AG20443 (cell line): Measurements from ENCODE around the gene MACC1.

Experiments used
- DNase-seq: peaks from one replicate; pipeline ENCODE4 v3.0.0; 2012; ENCODE audit warnings: low spot score, mixed read lengths

The MACC1 gene

GRCh38 chr7:20173828-20174227 is 43.4 kb downstream of the MACC1 start:
- DNase-seq: no peak

DNA sequence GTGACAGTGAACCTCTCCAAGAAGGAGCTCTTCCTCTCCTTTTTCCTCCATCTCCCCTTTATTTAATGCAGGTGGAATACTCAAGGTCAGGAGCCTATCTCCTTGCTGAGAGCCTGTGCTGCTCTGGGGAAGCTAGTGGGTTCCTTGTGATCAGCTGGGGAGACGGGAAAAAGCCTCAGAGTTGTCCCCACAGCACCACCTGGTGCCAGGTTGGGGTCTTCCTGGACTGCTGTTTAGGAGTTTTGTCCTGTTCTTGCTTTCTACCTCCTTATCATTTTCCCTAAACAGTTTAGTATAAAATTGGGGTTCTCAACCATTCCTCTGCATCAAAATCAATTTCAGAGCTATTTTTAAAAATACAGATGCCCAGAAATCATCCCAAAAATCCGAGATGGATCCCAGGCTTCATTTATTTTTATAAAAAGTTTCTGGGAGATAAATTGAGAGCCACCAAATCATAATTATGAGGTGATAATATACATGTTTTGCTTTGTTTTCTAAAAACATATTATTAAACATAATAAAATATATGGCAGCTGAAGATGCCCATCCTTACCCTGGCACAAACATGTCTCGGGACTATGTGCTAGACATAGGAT is 44.3 kb downstream of the MACC1 start:
- peak; percentile 61 for DNase-seq

DNA sequence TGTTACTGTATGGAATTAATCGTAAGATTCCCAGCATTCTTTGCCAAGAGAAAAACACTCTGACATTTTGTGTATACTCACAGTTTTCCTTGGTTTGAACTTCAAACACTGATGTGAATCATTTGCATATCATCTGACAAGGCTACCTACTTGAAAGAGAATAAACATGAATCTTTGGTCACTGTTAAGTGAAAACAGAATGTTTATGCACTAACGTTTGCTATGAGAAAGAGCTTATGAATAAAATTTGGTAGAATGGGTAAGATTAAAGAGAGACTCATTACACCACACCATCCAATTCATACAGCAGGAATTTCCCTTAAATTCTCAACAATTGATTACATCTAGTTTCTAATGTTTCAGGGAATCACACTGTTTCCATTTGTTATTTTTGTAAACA is 46.6 kb downstream of the MACC1 start:
- peak; percentile 17 for DNase-seq

DNA sequence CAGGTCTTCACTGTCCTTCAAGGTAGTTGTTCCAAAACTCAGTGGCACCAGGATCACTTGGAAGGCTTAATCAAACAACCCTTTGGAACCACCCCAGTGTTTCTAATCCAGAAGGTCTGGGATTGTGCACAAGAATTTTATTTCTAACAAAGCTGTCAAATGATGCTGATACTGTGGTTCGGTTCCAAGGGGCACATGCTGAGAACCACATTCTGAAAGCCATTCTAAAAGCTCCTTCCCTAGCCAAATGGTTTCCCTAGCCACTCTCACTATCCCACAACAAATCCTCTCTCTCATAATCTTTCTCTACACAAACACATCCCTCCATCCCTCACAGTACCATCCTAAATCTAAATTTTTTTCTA is 52.1 kb downstream of the MACC1 start:
- DNase-seq: peak; percentile 19

GRCh38 chr7:20164425-20165145 is 52.6 kb downstream of the MACC1 start:
- DNase-seq: peak; percentile 42

DNA sequence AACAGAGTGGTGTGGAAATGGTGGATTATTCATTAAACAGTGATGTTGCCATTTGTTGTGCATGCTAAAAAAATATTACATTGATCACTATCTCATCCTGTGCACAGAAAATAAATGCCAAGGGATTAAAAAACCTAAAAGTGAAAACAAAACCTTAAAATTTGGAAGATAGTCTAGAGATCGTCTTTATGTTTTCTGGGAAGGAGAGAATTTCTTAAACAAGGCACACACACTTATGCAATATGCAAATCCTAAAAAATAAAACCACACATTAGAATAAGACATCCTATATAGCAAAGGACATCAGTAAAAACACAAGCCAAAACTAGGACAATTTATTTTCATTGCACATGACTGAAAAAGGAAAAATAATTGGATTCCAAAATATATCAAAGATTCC is 54.5 kb downstream of the MACC1 start:
- DNase-seq: no peak

GRCh38 chr7:20159226-20159747 is 57.9 kb downstream of the MACC1 start:
- no peak for DNase-seq

- DNase-seq: no peak
Observed at GRCh38 chr7:20158684-20159083, 58.5 kb downstream of the MACC1 start.

DNA sequence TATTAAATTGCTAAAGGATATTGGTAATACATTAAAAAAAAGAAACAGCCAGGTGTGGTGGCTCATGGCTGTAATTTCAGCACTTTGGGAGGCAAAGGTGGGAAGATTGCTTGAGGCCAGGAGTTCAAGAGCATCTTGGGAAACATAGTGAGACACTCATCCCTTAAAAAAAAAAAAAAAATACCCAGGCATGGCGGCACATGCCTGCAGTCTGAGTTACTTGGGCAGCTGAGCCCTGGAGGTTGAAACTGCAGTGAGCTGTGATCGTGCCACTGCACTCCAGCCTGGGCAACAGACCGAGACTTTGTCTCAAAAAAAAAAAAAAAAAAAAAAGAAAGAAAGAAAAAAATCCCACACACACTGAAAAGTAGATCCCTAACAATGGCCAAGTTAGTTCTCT is 59.7 kb downstream of the MACC1 start:
- no peak for DNase-seq

- DNase-seq: peak; percentile 17
Observed at GRCh38 chr7:20153999-20154398, 63.2 kb downstream of the MACC1 start.

DNA sequence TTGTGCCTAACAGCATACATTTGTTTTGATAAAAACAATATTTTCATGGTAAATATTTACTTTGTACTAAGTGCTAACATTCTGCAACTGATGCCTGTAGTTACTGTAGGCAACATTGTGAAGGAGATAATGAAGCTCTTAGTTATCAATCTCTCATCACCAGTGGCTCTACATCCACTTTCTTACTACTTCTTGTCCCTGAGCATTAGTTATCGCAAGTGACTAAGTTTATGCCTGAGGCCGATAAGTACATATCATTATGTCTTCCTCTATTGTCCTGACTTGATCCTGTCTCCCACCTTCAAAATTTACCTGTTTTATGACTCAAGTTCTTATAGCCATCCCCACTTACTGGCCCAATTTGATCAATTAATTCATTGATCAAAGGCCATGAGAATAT is 63.6 kb downstream of the MACC1 start:
- DNase-seq: no peak

DNA sequence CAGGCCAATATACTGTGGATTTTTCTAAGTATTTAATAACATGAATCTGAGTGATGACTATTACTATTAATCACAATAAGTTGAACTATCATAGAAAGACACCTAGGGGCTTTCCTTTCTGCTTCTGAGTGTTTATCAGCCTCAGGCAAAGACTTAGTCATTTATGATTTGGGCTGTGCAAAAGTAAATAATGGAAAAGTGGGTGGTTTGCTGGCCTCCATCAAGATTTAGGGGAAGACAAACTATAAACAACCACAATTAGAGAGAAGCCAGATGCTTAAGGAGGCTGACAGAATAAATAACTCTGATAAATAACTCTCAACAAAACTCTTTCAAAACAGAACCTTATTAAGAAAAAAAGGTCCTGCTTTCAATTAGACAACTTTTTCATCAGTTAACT is 64.7 kb downstream of the MACC1 start:
- no peak for DNase-seq

- no peak for DNase-seq
Observed at GRCh38 chr7:20151708-20152456, 65.3 kb downstream of the MACC1 start.

DNA sequence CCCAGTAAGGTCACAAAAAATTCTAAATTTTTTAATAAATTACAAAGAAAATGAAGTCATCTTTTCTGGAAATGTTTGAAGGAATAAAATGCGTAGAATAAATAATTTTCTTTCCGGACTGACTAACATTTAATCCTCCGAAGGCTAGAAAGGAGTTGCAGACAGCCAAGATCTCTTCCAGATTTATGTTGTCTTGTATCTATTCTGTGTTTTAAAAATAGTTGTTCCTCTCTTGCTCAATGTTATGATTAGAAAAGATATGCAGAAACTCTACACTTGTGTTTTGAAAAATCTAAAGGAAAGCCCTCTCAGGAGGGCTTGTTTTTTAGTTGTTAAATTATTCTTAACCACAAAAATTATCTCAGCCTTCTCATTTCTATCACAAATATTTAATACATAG is 70.7 kb downstream of the MACC1 start:
- no peak for DNase-seq

DNA sequence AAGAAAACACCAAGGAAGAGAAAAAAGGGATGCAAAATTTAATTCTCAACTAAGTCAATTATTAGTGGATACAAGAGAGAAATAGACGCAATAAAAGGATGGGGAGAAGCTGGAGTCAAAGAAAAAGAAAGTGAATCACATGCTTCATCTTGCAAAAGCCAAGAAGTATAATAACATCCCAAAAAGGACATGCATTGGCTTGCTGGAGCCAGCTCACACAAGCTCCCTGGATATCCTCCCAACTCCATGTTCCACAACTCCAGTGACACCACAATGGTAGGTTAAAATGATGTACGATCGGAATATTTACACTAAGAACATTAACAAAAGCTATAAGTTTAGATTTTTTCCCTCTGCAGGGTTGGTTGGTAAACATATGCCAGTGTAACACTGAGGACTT is 72.4 kb downstream of the MACC1 start:
- DNase-seq: no peak

DNA sequence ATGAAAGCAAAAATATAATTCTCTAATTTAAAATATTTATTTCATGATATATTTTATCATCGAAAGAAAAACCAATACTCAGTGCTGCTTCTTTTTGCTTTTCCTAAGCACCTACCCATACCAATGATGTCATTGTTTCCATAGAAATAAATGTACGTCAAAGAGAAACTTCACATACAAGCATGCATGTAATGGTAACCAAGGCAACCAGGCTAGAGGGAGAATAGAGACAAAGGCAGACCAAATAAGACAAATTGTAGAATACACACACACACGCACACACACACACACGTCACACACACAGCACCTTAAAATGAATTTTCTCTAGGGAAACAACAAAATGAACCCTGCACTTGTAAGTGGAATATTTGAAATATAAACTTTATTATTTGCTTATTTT is 75.5 kb downstream of the MACC1 start:
- DNase-seq: no peak

- DNase-seq: no peak
Observed at GRCh38 chr7:20141002-20141345, 76.2 kb downstream of the MACC1 start.

GRCh38 chr7:20140291-20141001 is 76.7 kb downstream of the MACC1 start:
- no peak for DNase-seq

- no peak for DNase-seq
Observed at GRCh38 chr7:20136647-20137046, 80.5 kb downstream of the MACC1 start.

DNA sequence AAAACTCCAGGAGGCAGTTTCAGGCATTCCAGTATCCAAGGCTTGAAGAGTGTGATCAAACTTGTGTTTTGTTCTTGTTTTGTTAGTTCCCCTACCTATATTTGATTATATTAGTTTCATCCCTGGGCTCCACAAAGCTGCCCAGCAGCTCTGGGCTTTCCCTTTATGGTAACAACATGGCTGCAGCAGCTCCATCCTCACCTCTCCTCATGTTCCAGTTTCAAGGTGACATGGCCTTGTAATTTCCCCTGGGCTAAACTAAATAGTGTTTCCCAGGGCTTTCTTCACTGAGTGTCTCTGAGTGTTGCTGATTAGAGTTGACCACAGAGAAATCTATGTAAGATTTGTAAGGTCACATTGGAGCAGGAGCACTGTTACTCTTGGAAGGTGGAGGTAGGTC is 83.4 kb downstream of the MACC1 start:
- no peak for DNase-seq

- DNase-seq: no peak
Observed at GRCh38 chr7:20132585-20132984, 84.6 kb downstream of the MACC1 start.

DNA sequence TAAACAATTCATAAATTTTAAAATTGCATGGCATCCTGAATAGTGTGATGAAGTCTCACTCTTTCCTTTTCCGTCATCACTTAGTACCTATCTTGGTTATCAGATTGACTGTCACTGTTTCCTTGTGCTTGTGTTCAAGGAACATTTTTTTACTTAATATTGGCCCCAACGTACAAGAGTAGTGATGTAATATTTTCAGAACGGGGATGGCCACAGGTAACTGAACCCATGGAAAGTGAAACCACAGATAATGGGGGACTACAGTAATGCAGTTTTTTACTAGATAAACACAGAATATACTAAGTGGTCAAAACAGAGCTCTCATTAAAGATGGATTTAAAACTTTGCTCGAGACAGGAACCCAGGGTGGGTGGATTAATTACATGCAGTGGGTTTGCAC is 85.4 kb downstream of the MACC1 start:
- DNase-seq: no peak

DNA sequence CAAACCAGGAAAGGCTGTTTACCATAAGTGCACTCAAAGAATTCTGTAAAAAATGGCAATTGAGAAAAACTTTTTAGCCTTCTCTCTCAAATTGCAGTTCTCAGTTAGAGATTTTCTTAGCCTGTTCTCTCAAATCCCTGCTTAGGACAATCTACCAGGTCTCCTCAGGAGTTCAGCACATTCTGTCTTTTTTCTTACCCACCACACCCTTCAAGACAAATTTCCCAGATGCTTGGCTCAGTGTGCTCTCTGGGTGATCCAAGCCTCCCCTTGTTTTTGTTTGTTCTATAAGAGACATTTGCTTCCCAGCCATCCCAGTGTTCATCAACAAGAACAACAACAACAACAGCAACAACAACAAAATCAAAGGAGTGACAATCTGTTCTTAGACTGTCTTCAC is 87.3 kb downstream of the MACC1 start:
- no peak for DNase-seq
